Neural progenitor cell (in vitro differentiated cells): Measurements from ENCODE around the gene CYB5R3. TPM values are rescaled to one million over a fixed set of nuclear protein-coding genes. Genes with fewer than 3 reads are reported as not detected.
"Not testable (repeated sequence)": the region's sequence is repeated elsewhere in the genome, so short reads cannot be mapped to it uniquely, and the experiment has no call there.

ENCODE experiments used
- DNase-seq: peaks from one replicate; pipeline ENCODE4 v3.0.0-alpha.2; 2016; ENCODE audit warnings: low spot score
- H2AFZ ChIP-seq: fragments of 200-600 bp; sonication (generic); replicated peaks from 2 replicates; pipeline ENCODE4 v1.6.1; 2016; ENCODE audit warnings: antibody characterized with exemption
- H3F3A ChIP-seq: fragments of 200-600 bp; sonication (generic); 2 replicates; pipeline ENCODE4 v1.6.1; 2016; ENCODE audit warnings: antibody characterized with exemption, low read depth
- H3K27ac ChIP-seq: fragments of 200-600 bp; sonication (generic); 2 replicates; pipeline ENCODE4 v1.5.1; 2016; ENCODE audit warnings: mild to moderate bottlenecking
- H3K27me3 ChIP-seq: fragments of 200-600 bp; sonication (generic); 2 replicates; pipeline ENCODE4 v1.6.1; 2016; ENCODE audit warnings: mild to moderate bottlenecking, moderate library complexity
- H3K36me3 ChIP-seq: fragments of 200-600 bp; sonication (generic); 2 replicates; pipeline ENCODE4 v1.5.1; 2016
- H3K4me1 ChIP-seq: fragments of 200-600 bp; sonication (generic); 2 replicates; pipeline ENCODE4 v1.6.1; 2016; ENCODE audit warnings: mixed run types
- H3K4me2 ChIP-seq: fragments of 200-600 bp; sonication (generic); 2 replicates; pipeline ENCODE4 v1.6.1; 2016
- H3K4me3 ChIP-seq: fragments of 200-600 bp; sonication (generic); 2 replicates; pipeline ENCODE4 v1.5.1; 2016
- H3K79me2 ChIP-seq: fragments of 200-600 bp; sonication (generic); 2 replicates; pipeline ENCODE4 v1.6.1; 2016; ENCODE audit warnings: low read depth
- H3K9ac ChIP-seq: fragments of 200-600 bp; sonication (generic); 2 replicates; pipeline ENCODE4 v1.6.1; 2016
- H3K9me3 ChIP-seq: fragments of 200-600 bp; sonication (generic); 2 replicates; pipeline ENCODE4 v1.5.1; 2016; ENCODE audit warnings: low read depth
- H4K20me1 ChIP-seq: fragments of 200-600 bp; sonication (generic); 2 replicates; pipeline ENCODE4 v1.6.1; 2016; ENCODE audit warnings: low read depth
- H3K27ac Mint-ChIP-seq: 3 replicates; pipeline ENCODE4 v1.8.0; 2021; ENCODE audit warnings: mixed read lengths
- H3K27me3 Mint-ChIP-seq: 2 replicates; pipeline ENCODE4 v1.8.0; 2022; ENCODE audit warnings: low read depth, mild to moderate bottlenecking, inconsistent platforms, moderate library complexity, mixed read lengths; ENCODE audit not compliant: insufficient read depth
- H3K36me3 Mint-ChIP-seq: 3 replicates; pipeline ENCODE4 v1.8.0; 2021; ENCODE audit warnings: mixed read lengths
- H3K4me1 Mint-ChIP-seq: 3 replicates; pipeline ENCODE4 v1.8.0; 2021; ENCODE audit warnings: mixed read lengths
- H3K4me3 Mint-ChIP-seq: 3 replicates; pipeline ENCODE4 v1.8.0; 2021; ENCODE audit warnings: mild to moderate bottlenecking, moderate library complexity, mixed read lengths
- H3K9me3 Mint-ChIP-seq: 3 replicates; pipeline ENCODE4 v1.8.0; 2020; ENCODE audit warnings: mixed read lengths
- small RNA-seq: library from RNA; depleted of rRNA; stranded (forward); fragments of <200 nt; gene quantifications from one replicate; pipeline ENCODE3, GENCODE V24; 2015
- total RNA-seq: library from RNA; depleted of rRNA; stranded (reverse); fragments of >200 nt; gene quantifications from 2 replicates; pipeline ENCODE4 v1.2.3, GENCODE V29; 2015; ENCODE audit warnings: low replicate concordance

Gene CYB5R3
- total RNA-seq, 1 donor from 2014 or later = 21.6 TPM

- H4K20me1 ChIP-seq, H3K36me3 Mint-ChIP-seq, H3K9me3 Mint-ChIP-seq, H2AFZ ChIP-seq, H3F3A ChIP-seq, DNase-seq, H3K36me3 ChIP-seq, H3K9ac ChIP-seq, H3K4me1 Mint-ChIP-seq, H3K4me3 Mint-ChIP-seq, H3K4me2 ChIP-seq, H3K9me3 ChIP-seq, H3K27me3 Mint-ChIP-seq, H3K4me1 ChIP-seq, H3K27me3 ChIP-seq, H3K79me2 ChIP-seq, H3K27ac ChIP-seq, H3K4me3 ChIP-seq, H3K27ac Mint-ChIP-seq: not testable (repeated sequence)
These were observed 81.2 kb downstream of the CYB5R3 start for GRCh38 chr22:42567950-42568349.

Small RNA genes lying within 50 kb of the gene (small RNA-seq; reads per million reads assigned to genes)
- not detected for gene RNU6-513P

Other genes starting within 250 kb of the CYB5R3 start
- 0.19 and 0.40 TPM in 2 replicates for gene NFAM1, start 217.0 kb downstream of the CYB5R3 start, total RNA-seq
- gene RRP7A, start 129.6 kb downstream of the CYB5R3 start, total RNA-seq = 15.2 and 31.9 TPM in 2 replicates
- 0.99 TPM in 1 of 2 replicates, not detected in the other for gene SERHL2, start 95.4 kb downstream of the CYB5R3 start, total RNA-seq
- gene POLDIP3, start 34.5 kb downstream of the CYB5R3 start, total RNA-seq = 37.8 and 67.2 TPM in 2 replicates
- 0.34 TPM in 1 of 2 replicates, not detected in the other for gene ATP5MGL, start 8.8 kb downstream of the CYB5R3 start, total RNA-seq
- gene A4GALT, start 71.5 kb upstream of the CYB5R3 start, total RNA-seq = 2.6 and 17.7 TPM in 2 replicates
- 41.3 and 53.9 TPM in 2 replicates for gene ARFGAP3, start 207.9 kb upstream of the CYB5R3 start, total RNA-seq